Panc1 (cell line): ENCODE results near the gene RAB3B. TPM values are rescaled to one million over a fixed set of nuclear protein-coding genes. Genes with fewer than 3 reads are reported as not detected.

Source experiments
- ATAC-seq: fragments of 200-7000 bp; cut with Tn5 transposase; 2 replicates; pipeline ENCODE4 v1.9.1; 2020; ENCODE audit warnings: mild to moderate bottlenecking, moderate library complexity
- BruUV-seq: library from RNA; stranded (reverse); fragments of 400-500 nt; replicated peaks from 2 replicates; lab custom pipeline; 2021; lab: Mats Ljungman, UMichigan
- CTCF ChIA-PET: fragments of 300-600 bp; sonication (Branson Sonifier 250); formaldehyde crosslinking; loops from one replicate; lab custom pipeline; 2022; ENCODE audit warnings: antibody characterized with exemption; lab: Charles Lee
- POLR2A ChIA-PET: fragments of 300-600 bp; sonication (Branson Sonifier 250); formaldehyde crosslinking; loops from one replicate; lab custom pipeline; 2022; ENCODE audit warnings: antibody characterized with exemption; lab: Charles Lee
- DNase-seq: peaks from one replicate; pipeline ENCODE4 v3.0.0-alpha.2; 2010; ENCODE audit warnings: low read depth, low spot score
- H3K27ac ChIP-seq: 2 replicates; pipeline ENCODE4 v1.5.1; 2011; ENCODE audit warnings: mild to moderate bottlenecking, low read length, inconsistent platforms
- H3K27me3 ChIP-seq: fragments of 200-500 bp; sonication (Bioruptor generic); 2 replicates; pipeline ENCODE4 v1.6.0; 2014; ENCODE audit warnings: low read length, inconsistent platforms; ENCODE audit not compliant: control insufficient read depth, insufficient read depth
- H3K36me3 ChIP-seq: fragments of 200-500 bp; sonication (Bioruptor generic); 2 replicates; pipeline ENCODE4 v1.5.1; 2014; ENCODE audit warnings: inconsistent platforms, mild to moderate bottlenecking, low read length, moderate library complexity; ENCODE audit not compliant: control insufficient read depth, insufficient read depth
- H3K4me1 ChIP-seq: 2 replicates; pipeline ENCODE4 v1.5.1; 2011; ENCODE audit warnings: inconsistent platforms, mild to moderate bottlenecking, low read length, moderate library complexity; ENCODE audit not compliant: control insufficient read depth, insufficient read depth
- H3K4me3 ChIP-seq, 2 experiments: 2 replicates each; pipeline ENCODE4 v1.5.1; 2011 to 2012; ENCODE audit warnings: low read depth in 2 of 2, low read length in 2 of 2, mild to moderate bottlenecking in 2 of 2, inconsistent platforms in 1 of 2, moderate library complexity in 1 of 2
- H3K9me3 ChIP-seq: fragments of 200-500 bp; sonication (Bioruptor generic); 2 replicates; pipeline ENCODE4 v1.5.1; 2014; ENCODE audit warnings: low read depth, mild to moderate bottlenecking, inconsistent platforms, low read length, moderate library complexity; ENCODE audit not compliant: control insufficient read depth, insufficient read depth
- CTCF ChIP-seq: fragments of 450-650 bp; IDR thresholded peaks from 2 replicates; pipeline ENCODE4 v1.5.1; 2017; ENCODE audit warnings: mild to moderate bottlenecking
- POLR2AphosphoS5 ChIP-seq: IDR thresholded peaks from 2 replicates; pipeline ENCODE4 v1.6.1; 2012; ENCODE audit warnings: mild to moderate bottlenecking, low read depth, low read length, moderate library complexity
- REST ChIP-seq, 2 experiments: IDR thresholded peaks; 2 replicates each; pipeline ENCODE4 v1.6.1; 2011 to 2012; ENCODE audit warnings: low read depth in 2 of 2, control low read depth in 1 of 2, low read length in 1 of 2, mild to moderate bottlenecking in 1 of 2, moderate library complexity in 1 of 2; ENCODE audit not compliant: insufficient read depth in 1 of 2
- SIN3A ChIP-seq: IDR thresholded peaks from 2 replicates; pipeline ENCODE4 v1.6.1; 2012; ENCODE audit warnings: low read depth, mild to moderate bottlenecking, low read length, moderate library complexity, borderline replicate concordance; ENCODE audit not compliant: insufficient read depth
- TCF7L2 ChIP-seq: IDR thresholded peaks from 2 replicates; pipeline ENCODE4 v1.6.1; 2011; ENCODE audit warnings: mild to moderate bottlenecking, low read depth, low read length, inconsistent platforms
- in situ Hi-C: cut with HindIII; loops from 2 replicates; pipeline ENCODE4 v1.10.0; 2016; ENCODE audit warnings: low sequenced_read_pairs, low pct_unique_long_range_greater_than_20kb
- intact Hi-C: fragments of 100-400 bp; cut with micrococcal nuclease; formaldehyde crosslinking; loops from one replicate; pipeline ENCODE4 v1.10.0; 2022; ENCODE audit not compliant: unreplicated experiment
- total RNA-seq: library from RNA; stranded (reverse); gene quantifications from one replicate; pipeline ENCODE4 v1.2.1, GENCODE V29; 2021; ENCODE audit not compliant: unreplicated experiment

The RAB3B gene
- total RNA-seq, 1 experiment from 2014 or later, result 1.2 TPM

GRCh38 chr1:51910221-51911000 lies 80.1 kb downstream of the RAB3B start:
- no peak overlapping the region for H3K27ac ChIP-seq
- no TSS peak for BruUV-seq
- ChIA-PET CTCF (interaction anchor here (0.6 kb wide), 1 partner anchor 9 kb away, joined by 3 read pairs; no protein-coding TSS in a partner anchor), POLR2A (no interaction called here)
- TF ChIP-seq REST (IDR thresholded peaks at IDR 0.05; ENCODE audit: insufficient read depth in 1 of 2, low read depth in 2 of 2, low read length in 1 of 2), result no peak
- no peak for TF ChIP-seq CTCF
- TF ChIP-seq POLR2AphosphoS5, result no peak
- TF ChIP-seq SIN3A, result no peak
- no peak for TF ChIP-seq TCF7L2
- H3K4me1 ChIP-seq, result no peaks in the 10 kb centered on the region
- DNase-seq (no peak), ATAC-seq (no peak)
- in situ Hi-C loops, result no loop called here
- H3K9me3 ChIP-seq, result no peaks in the 10 kb centered on the region
- intact Hi-C loops, result no loop called here
- no peaks in the 10 kb centered on the region for H3K36me3 ChIP-seq
- peaks cover 10% of the 10 kb centered on the region; the same call in 1 of the 2 replicates for H3K27me3 ChIP-seq
- H3K4me3 ChIP-seq, result no peak overlapping the region

GRCh38 chr1:51908499-51908898 lies 82.0 kb downstream of the RAB3B start:
- Histone ChIP-seq H3K27ac (no peak overlapping the region), H3K27me3 (peaks cover 10% of the 10 kb centered on the region; the same call in 1 of the 2 replicates), H3K4me3 (no peak overlapping the region), H3K36me3 (no peaks in the 10 kb centered on the region), H3K9me3 (no peaks in the 10 kb centered on the region), H3K4me1 (no peaks in the 10 kb centered on the region)
- ATAC-seq, result no peak
- TF ChIP-seq SIN3A, result no peak
- TF ChIP-seq TCF7L2, result no peak
- no peak for TF ChIP-seq REST (IDR thresholded peaks at IDR 0.05; ENCODE audit: insufficient read depth in 1 of 2, low read depth in 2 of 2, low read length in 1 of 2)
- no peak for TF ChIP-seq POLR2AphosphoS5
- TF ChIP-seq CTCF, result no peak
- POLR2A ChIA-PET, result no interaction called here
- DNase-seq, result no peak
- BruUV-seq, result no TSS peak
- intact Hi-C loops (no loop called here), in situ Hi-C loops (no loop called here)
- CTCF ChIA-PET, result no interaction called here
